Dendritic cell treated with granulocyte-macrophage colony-stimulating factor and Interleukin-4, amounts not matched to agents 40 ng/mL and 50 ng/mL, for 4 days (primary cell): ENCODE data around the gene ITGA3.

Experiments
- H3K27ac Mint-ChIP-seq: one replicate; pipeline ENCODE4 v1.8.0; 2022; ENCODE audit warnings: mild to moderate bottlenecking, mixed read lengths
- H3K27me3 Mint-ChIP-seq: one replicate; pipeline ENCODE4 v1.8.0; 2022; ENCODE audit warnings: mild to moderate bottlenecking, mixed read lengths
- H3K36me3 Mint-ChIP-seq: one replicate; pipeline ENCODE4 v1.8.0; 2022; ENCODE audit warnings: low read depth, mixed read lengths
- H3K4me1 Mint-ChIP-seq: one replicate; pipeline ENCODE4 v1.8.0; 2022; ENCODE audit warnings: low read depth, mixed read lengths
- H3K4me3 Mint-ChIP-seq: one replicate; pipeline ENCODE4 v1.8.0; 2022; ENCODE audit warnings: mild to moderate bottlenecking, moderate library complexity, mixed read lengths
- H3K9me3 Mint-ChIP-seq: one replicate; pipeline ENCODE4 v1.8.0; 2022; ENCODE audit warnings: mixed read lengths
- intact Hi-C: fragments of 100-400 bp; cut with micrococcal nuclease; formaldehyde crosslinking; loops from one replicate; pipeline ENCODE4 v1.15.0; 2022

The ITGA3 gene

DNA sequence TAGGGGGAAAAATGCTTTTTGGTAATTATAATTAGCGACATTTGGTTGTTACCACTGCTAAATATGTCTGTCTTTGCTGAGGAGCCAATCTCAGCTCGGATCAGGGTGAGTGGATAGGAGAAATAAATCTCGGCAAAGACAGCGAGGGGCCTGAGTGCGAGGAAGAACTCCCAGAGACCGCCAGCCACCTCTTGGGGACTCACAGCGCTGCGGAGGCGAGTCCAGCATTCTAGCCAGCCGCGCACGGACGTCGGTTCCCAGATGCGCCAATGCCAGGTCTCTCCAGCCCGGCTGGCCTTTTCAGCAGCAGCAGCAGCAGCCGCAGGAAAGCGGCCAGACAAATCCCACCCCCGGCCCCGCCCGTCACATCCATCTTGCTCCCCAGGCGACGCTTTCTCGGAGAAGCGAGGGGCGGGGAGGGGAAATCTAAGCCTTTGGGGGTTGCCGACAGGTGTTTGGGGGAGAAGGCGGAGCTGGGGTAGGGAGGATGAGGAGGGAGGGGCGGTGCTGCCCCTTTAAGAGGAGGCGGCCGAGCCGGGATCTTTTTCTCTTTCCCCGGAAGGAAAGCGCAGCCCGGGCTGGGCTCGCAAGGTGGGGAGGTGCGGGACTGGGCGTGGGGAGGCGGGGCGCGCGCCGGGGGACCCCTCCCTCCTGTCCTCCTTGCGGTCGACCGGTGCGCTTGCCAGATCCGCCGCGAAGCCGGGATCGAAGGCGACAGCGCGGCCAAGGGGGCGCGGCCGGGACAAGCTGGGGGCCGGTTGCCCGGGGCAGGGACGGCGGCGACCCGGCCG lies at the start of gene ITGA3:
Gene ITGA3, plus strand, starts transcription at position 685 of the 791 bp plus-strand sequence. CDS start 330 bp downstream, outside the sequence.
- no peaks in the 10 kb centered on the region for H3K9me3 Mint-ChIP-seq
- peak within 1 kb of the TSS; percentile 2 for H3K27ac Mint-ChIP-seq
- peaks cover 79% of the 10 kb centered on the region for H3K27me3 Mint-ChIP-seq
- intact Hi-C loops: no loop called here
- peaks cover 35% of the 10 kb centered on the region for H3K4me1 Mint-ChIP-seq
- H3K36me3 Mint-ChIP-seq: no peaks in the 10 kb centered on the region
- peak within 1 kb of the TSS; percentile 84 for H3K4me3 Mint-ChIP-seq

DNA sequence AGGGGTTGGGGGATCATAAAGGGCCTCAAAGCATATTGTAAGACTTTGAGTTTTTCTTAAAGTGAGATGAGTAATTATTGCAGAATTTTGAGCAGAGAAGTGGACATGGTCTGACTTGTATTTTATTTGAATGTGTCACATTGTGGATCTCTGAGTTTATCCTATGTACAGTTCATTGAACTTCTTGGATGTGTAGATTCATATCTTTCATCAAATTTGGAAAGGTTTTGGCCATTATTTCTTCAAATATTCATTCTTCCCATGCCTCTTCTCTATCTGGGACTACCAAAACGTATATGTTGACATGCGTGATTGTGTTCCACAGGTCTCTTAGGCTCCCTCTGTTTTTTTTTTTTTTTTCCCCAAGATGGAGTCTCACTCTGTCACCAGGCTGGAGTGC lies 46.6 kb upstream of the ITGA3 start:
- peaks cover 42% of the 10 kb centered on the region for H3K27me3 Mint-ChIP-seq
- no peak overlapping the region for H3K4me3 Mint-ChIP-seq
- peaks cover 13% of the 10 kb centered on the region for H3K9me3 Mint-ChIP-seq
- H3K4me1 Mint-ChIP-seq: no peaks in the 10 kb centered on the region
- intact Hi-C loops: no loop called here
- H3K27ac Mint-ChIP-seq: no peak overlapping the region
- H3K36me3 Mint-ChIP-seq: no peaks in the 10 kb centered on the region

DNA sequence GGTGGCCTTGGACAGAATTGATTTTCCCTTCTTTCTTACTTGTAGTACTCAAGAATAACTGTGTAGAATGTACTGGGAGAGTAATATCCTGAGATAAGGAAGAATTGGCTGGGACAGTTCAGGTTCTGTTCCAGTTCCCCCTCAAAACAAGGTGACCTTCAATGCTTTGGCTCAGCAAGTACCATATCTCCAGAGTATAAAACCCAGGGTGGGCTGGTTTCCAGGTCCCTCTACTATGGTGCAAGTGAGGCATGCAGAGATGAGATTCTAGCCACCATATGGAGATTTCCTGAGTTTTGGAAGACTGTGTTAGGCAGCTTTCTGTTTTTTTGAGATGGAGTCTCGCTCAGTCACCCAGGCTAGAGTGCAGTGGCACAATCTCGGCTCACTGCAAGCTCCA lies 42.8 kb upstream of the ITGA3 start:
- H3K36me3 Mint-ChIP-seq: no peaks in the 10 kb centered on the region
- H3K27me3 Mint-ChIP-seq: peaks cover 34% of the 10 kb centered on the region
- H3K4me1 Mint-ChIP-seq: no peaks in the 10 kb centered on the region
- intact Hi-C loops: no loop called here
- H3K27ac Mint-ChIP-seq: no peak overlapping the region
- no peak overlapping the region for H3K4me3 Mint-ChIP-seq
- peaks cover 13% of the 10 kb centered on the region for H3K9me3 Mint-ChIP-seq

DNA sequence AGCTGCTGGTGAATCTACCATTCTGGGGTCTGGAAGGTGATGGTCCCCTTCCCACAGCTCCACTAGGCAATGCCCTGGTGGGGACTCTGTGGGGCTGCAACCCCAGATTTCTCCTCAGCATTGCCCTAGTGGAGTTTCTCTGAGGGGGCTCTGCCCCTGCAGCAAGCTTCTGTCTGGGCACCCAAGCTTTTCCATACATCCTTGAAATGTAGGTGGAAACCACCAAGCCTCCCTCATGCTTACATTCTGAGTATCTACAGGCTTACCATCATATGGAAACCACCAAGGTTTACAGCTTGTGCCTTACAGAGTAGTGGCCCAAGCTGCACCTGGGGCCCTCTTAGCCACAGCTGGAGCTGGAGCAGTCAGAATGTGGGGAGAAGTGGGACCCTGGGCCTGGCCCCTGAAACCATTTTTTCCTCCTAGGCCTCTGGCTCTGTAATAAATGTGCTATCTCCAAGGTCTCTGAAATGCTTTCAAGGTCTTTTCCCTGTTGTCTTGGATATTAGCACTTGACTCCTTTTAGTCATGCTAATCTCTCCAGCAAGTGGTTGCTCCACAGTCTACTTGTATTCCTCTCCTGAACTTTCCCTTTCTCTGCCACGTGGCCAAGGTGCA lies 41.3 kb upstream of the ITGA3 start:
- H3K27me3 Mint-ChIP-seq: peaks cover 25% of the 10 kb centered on the region
- H3K36me3 Mint-ChIP-seq: no peaks in the 10 kb centered on the region
- H3K27ac Mint-ChIP-seq: no peak overlapping the region
- no peak overlapping the region for H3K4me3 Mint-ChIP-seq
- H3K4me1 Mint-ChIP-seq: no peaks in the 10 kb centered on the region
- intact Hi-C loops: no loop called here
- peaks cover 2% of the 10 kb centered on the region for H3K9me3 Mint-ChIP-seq

DNA sequence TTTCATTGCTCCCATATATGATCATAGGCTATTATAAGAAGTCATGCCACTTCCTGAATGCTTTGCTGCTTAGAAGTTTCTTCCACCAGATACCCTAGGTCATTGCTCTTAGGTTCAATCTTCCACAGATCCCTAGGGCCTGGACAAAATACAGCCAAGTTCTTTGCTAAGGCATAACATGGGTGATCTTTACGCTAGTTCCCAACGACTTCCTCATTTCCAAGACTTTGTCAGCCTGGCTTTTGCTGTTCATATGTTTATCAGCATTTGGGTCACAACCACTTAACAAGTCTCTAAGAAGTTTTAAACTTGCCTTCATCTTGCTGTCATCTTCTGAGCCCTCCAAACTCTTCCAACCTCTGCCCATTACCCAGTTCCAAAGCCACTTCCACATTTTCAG lies 40.8 kb upstream of the ITGA3 start:
- intact Hi-C loops: no loop called here
- Mint-ChIP-seq H3K4me1 (no peaks in the 10 kb centered on the region), H3K27me3 (peaks cover 20% of the 10 kb centered on the region), H3K36me3 (no peaks in the 10 kb centered on the region), H3K9me3 (no peaks in the 10 kb centered on the region), H3K27ac (no peak overlapping the region), H3K4me3 (no peak overlapping the region)

DNA sequence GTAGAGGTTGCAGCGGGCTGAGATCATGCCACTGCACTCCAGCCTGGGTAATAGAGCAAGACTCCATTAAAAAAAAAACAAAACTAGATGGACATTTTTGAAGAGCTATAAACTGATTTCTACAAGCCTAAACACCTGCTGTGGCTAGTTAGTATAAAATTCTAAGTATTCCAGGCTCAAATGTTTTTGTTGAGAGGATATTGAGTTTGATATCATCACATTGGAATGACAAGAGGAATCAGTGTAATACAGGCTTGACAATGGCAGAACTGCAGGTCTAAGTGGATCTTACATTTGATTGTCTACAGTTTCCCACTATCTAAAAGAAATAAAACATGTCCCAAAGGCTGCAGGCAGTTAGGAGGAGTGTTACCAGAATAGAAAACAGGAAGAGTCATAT lies 37.0 kb upstream of the ITGA3 start:
- Mint-ChIP-seq H3K27ac (no peak overlapping the region), H3K36me3 (no peaks in the 10 kb centered on the region), H3K4me3 (no peak overlapping the region), H3K27me3 (peaks cover 19% of the 10 kb centered on the region), H3K9me3 (no peaks in the 10 kb centered on the region), H3K4me1 (peaks cover 12% of the 10 kb centered on the region)
- intact Hi-C loops: no loop called here

DNA sequence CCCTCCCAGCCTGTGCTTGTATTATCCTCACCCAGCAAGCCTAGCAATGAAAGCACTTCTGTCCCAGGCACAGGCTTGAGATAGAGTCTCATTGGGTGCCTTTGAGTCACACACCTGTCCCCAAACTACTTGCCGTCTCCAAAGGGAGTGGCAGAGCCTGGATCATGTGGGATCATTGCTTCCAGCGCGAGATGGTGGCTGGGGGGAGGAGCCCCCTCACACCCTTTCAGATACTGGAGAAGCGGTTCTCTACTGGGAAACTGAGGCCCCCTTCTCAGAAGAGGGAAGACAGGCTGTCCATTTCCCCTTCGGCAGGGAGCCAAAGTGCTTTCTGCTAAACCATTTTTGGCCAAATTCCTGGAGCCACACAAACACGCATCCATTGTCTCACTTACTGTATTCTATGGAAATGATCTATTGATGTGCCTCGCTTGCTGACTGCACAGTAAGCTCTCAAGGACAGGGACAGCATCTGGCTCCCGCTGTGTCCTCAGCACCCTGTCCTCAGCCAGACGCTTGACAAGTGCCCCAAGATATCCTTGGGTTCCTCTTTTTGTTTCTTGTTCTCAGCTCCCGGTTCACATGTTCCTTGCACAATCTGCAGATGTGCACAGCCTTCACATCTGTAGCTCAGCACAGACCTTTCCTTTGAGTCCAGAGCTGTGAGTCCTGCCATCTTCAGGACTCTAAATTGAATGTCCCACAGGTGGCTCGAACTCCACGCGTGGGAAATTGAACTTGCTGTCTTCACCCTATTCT lies 34.9 kb upstream of the ITGA3 start:
- Mint-ChIP-seq H3K27me3 (peaks cover 15% of the 10 kb centered on the region), H3K4me3 (no peak overlapping the region), H3K9me3 (no peaks in the 10 kb centered on the region), H3K4me1 (peaks cover 12% of the 10 kb centered on the region), H3K36me3 (no peaks in the 10 kb centered on the region), H3K27ac (no peak overlapping the region)
- intact Hi-C loops: no loop called here

DNA sequence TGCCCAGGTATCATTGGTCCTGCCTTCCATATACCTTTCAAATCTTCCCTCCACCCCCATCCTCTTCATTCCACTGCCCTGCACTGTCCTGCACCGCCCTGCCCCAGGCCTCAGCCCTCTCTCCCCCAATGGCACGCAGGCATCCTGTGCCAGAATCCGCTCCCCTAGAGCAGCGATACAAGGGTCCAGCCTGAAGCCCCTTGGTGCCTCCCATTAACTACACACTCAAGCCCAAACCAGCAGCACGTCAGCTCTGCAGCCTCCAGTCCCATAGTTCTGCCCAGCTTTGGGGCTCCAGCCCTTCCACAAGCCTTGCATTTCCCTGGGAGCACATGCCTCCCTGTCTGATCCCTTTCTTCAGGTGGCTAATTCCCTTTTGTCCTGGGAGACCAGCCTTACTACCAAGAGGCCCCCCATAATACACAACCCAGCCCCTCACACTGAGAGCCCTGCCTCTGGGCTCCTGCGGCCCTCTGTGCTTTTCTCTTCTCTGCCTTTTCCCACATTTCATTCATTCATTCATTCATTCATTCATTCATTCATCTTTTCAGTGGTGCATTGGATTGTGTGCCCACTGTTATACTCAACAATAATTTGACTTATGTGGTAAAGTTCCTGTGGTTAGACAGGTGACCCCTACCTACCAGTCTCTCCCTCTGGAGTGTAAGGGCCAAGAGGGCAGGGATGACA lies 34.1 kb upstream of the ITGA3 start:
- H3K4me1 Mint-ChIP-seq: peaks cover 12% of the 10 kb centered on the region
- H3K4me3 Mint-ChIP-seq: no peak overlapping the region
- no peaks in the 10 kb centered on the region for H3K9me3 Mint-ChIP-seq
- H3K27ac Mint-ChIP-seq: no peak overlapping the region
- intact Hi-C loops: no loop called here
- peaks cover 16% of the 10 kb centered on the region for H3K27me3 Mint-ChIP-seq
- H3K36me3 Mint-ChIP-seq: no peaks in the 10 kb centered on the region

DNA sequence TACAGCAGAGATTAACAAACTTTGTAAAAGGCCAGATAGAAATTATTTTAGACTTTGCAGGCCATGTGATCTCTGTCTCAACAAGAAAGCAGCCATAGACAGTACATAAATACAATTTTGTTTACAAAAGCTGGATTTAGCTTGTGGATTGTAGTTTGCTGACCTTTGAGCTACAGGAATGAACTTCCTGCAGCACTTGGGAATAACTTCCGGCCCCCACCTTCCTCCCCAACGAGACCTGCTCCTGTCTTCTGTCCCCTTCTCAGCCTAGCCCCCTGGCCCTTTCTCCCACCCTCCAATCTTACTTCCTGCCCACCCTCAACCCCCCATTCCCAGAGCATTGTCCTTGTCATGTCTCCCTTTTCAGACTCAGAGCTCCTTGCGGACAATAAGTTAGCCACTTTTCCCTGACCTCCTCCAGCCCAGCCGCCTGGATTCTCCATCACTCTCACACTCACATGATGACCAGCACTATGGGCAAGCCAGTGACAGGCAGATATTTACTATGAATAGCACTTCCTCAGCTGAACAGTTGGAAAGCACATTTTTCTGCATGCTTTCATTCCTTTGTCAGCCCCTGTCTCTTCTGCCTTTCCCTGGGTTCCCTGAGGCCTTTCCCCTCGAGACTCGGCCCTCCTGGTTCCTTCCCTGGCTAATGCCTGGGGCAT lies 33.3 kb upstream of the ITGA3 start:
- Mint-ChIP-seq H3K27me3 (peaks cover 24% of the 10 kb centered on the region), H3K36me3 (no peaks in the 10 kb centered on the region), H3K27ac (no peak overlapping the region), H3K9me3 (no peaks in the 10 kb centered on the region), H3K4me1 (peaks cover 18% of the 10 kb centered on the region), H3K4me3 (no peak overlapping the region)
- intact Hi-C loops: no loop called here

DNA sequence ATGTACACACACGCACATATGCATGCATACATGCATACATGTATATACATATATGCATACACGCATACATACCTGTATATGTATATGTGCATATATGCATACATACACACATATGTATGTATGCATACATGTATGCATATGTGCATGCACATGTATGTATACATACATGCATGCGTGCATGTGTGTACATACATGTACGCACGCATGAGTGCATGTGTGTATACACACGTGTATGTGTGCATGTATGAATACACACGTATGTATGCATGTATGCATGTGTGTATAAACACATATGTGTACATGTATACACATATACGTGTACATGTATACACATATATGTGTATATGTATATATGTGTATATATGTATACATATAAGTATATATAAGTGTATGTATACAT lies 32.4 kb upstream of the ITGA3 start:
- H3K4me3 Mint-ChIP-seq: no peak overlapping the region
- H3K4me1 Mint-ChIP-seq: peaks cover 27% of the 10 kb centered on the region
- H3K27ac Mint-ChIP-seq: no peak overlapping the region
- H3K27me3 Mint-ChIP-seq: peaks cover 33% of the 10 kb centered on the region
- intact Hi-C loops: no loop called here
- H3K9me3 Mint-ChIP-seq: no peaks in the 10 kb centered on the region
- H3K36me3 Mint-ChIP-seq: no peaks in the 10 kb centered on the region

DNA sequence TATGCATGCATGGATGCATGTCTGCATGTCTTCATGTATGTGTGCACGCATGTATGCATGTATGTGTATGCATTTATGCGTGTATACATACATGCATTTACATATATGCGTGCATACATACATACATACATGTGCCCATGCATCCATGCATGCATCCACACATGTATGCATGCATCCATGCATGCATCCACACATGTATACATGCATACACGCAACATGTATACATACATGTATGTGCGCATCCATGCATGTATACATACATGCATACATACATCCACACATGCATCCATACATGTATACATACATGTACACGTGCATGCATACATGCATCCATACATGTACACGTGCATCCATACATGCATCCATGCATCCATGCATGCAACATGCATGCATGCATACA lies 31.1 kb upstream of the ITGA3 start:
- Mint-ChIP-seq H3K4me3 (no peak overlapping the region), H3K27ac (no peak overlapping the region), H3K9me3 (no peaks in the 10 kb centered on the region), H3K4me1 (peaks cover 30% of the 10 kb centered on the region), H3K36me3 (no peaks in the 10 kb centered on the region), H3K27me3 (peaks cover 39% of the 10 kb centered on the region)
- intact Hi-C loops: no loop called here

DNA sequence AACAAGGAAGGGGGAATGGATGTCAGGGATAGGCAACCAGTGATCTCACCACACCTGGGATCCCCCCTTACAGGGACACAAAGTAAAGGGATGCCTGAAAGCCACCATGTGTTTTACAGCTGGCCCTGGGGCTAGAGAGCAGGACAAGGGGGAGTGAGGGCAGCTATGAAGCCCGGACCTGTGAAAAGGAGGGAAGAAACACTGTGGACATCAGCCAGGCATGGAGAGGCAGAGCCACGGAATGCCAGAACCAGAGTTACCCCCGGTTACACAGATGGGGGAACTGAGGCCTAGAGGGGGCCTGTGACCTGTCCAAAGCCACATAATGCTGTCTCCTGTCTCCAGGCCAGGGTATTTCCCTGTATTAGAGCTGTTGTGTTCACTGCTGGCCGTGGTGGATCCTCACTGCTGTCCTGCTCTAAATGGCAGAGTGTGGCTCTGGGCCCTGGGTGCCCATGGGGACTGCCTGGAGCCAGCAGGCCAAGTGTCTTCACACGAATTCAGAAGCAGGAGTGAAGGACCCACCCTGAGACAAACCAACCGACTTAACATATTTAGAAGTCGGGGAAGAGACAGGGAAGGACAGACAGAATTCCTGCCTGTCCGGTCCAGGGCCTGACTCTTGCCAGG lies 29.7 kb upstream of the ITGA3 start:
- Mint-ChIP-seq H3K27ac (no peak overlapping the region), H3K9me3 (no peaks in the 10 kb centered on the region), H3K4me1 (peaks cover 26% of the 10 kb centered on the region), H3K27me3 (peaks cover 43% of the 10 kb centered on the region), H3K4me3 (no peak overlapping the region), H3K36me3 (no peaks in the 10 kb centered on the region)
- intact Hi-C loops: no loop called here

DNA sequence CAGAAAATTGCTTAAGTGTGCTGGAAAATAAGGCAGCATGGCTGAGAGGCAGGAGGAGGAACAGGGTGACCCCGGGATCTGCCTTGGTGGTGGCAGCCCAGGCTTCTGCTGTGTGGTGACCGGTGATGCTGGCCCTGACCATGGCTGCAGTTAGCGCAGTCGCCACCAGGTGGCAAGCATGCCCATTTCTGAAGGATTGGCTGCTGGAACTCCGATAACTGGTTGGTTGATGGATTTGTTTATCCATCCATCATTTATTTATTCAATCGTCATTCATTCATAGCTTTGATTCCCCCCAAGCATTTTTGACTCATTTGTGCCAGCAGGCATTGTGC lies 29.1 kb upstream of the ITGA3 start:
- Mint-ChIP-seq H3K4me3 (no peak overlapping the region), H3K27me3 (peaks cover 38% of the 10 kb centered on the region), H3K36me3 (no peaks in the 10 kb centered on the region), H3K9me3 (no peaks in the 10 kb centered on the region), H3K4me1 (peaks cover 19% of the 10 kb centered on the region), H3K27ac (no peak overlapping the region)
- intact Hi-C loops: loop anchor here (1.0 kb wide), 1 partner anchor 60 kb away; no protein-coding TSS in a partner anchor
